OCI-LY3 (cell line): ENCODE measurements around the gene HPGD.

Experiments used
- H2AFZ ChIP-seq: fragments of 200-600, 300-600 bp; shearing (Covaris generic); 2 replicates; pipeline ENCODE4 v1.6.0; 2014; ENCODE audit warnings: antibody characterized with exemption, low read depth, low read length
- H3K27ac ChIP-seq: fragments of 200-600, 300-600 bp; sonication (generic); 2 replicates; pipeline ENCODE4 v1.5.1; 2014; ENCODE audit warnings: mild to moderate bottlenecking, low read length, moderate library complexity, mixed read lengths
- H3K27me3 ChIP-seq: fragments of 200-600, 300-600 bp; sonication (generic); 2 replicates; pipeline ENCODE4 v1.6.1; 2014; ENCODE audit warnings: low read depth, low read length, mixed read lengths
- H3K36me3 ChIP-seq: fragments of 200-600, 300-600 bp; sonication (generic); replicated peaks from 2 replicates; pipeline ENCODE3; 2014; ENCODE audit warnings: low read depth, low read length, mixed read lengths
- H3K4me1 ChIP-seq: fragments of 300-600, 200-600 bp; sonication (generic); 2 replicates; pipeline ENCODE4 v1.6.1; 2014; ENCODE audit warnings: low read length, mixed read lengths
- H3K4me2 ChIP-seq: fragments of 200-600, 300-600 bp; sonication (generic); 2 replicates; pipeline ENCODE4 v1.6.1; 2014; ENCODE audit warnings: low read length, mixed read lengths
- H3K4me3 ChIP-seq: fragments of 300-600, 200-600 bp; sonication (generic); 2 replicates; pipeline ENCODE4 v1.5.1; 2014; ENCODE audit warnings: antibody characterized with exemption, mild to moderate bottlenecking, low read length, moderate library complexity
- H3K79me2 ChIP-seq: fragments of 300-600, 200-600 bp; shearing (Covaris generic); 2 replicates; pipeline ENCODE4 v1.6.1; 2014; ENCODE audit warnings: mild to moderate bottlenecking, low read length, mixed read lengths
- H3K9ac ChIP-seq: fragments of 300-600, 200-600 bp; shearing (Covaris generic); 2 replicates; pipeline ENCODE4 v1.6.0; 2014; ENCODE audit warnings: mild to moderate bottlenecking, low read length, moderate library complexity
- H3K9me3 ChIP-seq: fragments of 200-600, 300-600 bp; shearing (Covaris generic); 2 replicates; pipeline ENCODE4 v1.6.1; 2014; ENCODE audit warnings: low read length, mixed read lengths; ENCODE audit not compliant: insufficient read depth
- H4K20me1 ChIP-seq: fragments of 200-600, 300-600 bp; sonication (generic); 2 replicates; pipeline ENCODE4 v1.6.1; 2016; ENCODE audit warnings: low read length, mixed read lengths; ENCODE audit not compliant: insufficient read depth
- CTCF ChIP-seq: fragments of 200-600, 300-600 bp; sonication (generic); IDR thresholded peaks from 2 replicates; pipeline ENCODE4 v1.5.1; 2014; ENCODE audit warnings: antibody characterized with exemption, low read length, low read depth
- EZH2phosphoT487 ChIP-seq: fragments of 200-600 bp; shearing (Covaris generic); IDR thresholded peaks from 2 replicates; pipeline ENCODE4 v1.6.1; 2018; ENCODE audit warnings: antibody characterized with exemption, mixed run types, low read depth

Gene HPGD

DNA sequence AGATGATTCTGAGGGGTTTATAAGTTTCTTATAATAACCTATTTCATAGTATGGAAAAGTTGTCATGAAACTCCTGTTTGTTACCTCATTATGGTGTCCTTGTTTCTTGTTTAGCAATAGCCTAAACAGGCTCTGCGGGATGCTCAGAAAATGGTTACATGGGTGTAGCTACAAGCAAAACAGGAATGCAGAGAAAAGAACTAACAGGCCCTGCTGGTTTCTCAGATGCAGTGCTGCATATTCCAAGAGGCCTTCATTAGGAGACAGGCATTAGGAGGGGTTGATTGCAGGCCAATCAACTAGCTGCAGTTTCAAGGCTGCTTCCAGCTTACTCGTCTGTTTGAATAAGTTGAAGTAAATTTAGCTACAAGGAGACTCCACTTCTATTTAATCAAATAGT is 37.6 kb upstream of the HPGD start:
- H3K36me3 ChIP-seq, result no peaks in the 10 kb centered on the region
- H3K9me3 ChIP-seq, result no peaks in the 10 kb centered on the region
- H3K4me2 ChIP-seq, result no peak overlapping the region
- no peaks in the 10 kb centered on the region for H3K4me1 ChIP-seq
- no peaks in the 10 kb centered on the region for H3K27me3 ChIP-seq
- TF ChIP-seq CTCF, result no peak
- no peak for TF ChIP-seq EZH2phosphoT487
- H3K4me3 ChIP-seq, result no peak overlapping the region
- no peaks in the 10 kb centered on the region for H4K20me1 ChIP-seq
- H3K79me2 ChIP-seq, result no peaks in the 10 kb centered on the region
- H2AFZ ChIP-seq, result no peak overlapping the region
- no peak overlapping the region for H3K27ac ChIP-seq
- no peak overlapping the region for H3K9ac ChIP-seq

DNA sequence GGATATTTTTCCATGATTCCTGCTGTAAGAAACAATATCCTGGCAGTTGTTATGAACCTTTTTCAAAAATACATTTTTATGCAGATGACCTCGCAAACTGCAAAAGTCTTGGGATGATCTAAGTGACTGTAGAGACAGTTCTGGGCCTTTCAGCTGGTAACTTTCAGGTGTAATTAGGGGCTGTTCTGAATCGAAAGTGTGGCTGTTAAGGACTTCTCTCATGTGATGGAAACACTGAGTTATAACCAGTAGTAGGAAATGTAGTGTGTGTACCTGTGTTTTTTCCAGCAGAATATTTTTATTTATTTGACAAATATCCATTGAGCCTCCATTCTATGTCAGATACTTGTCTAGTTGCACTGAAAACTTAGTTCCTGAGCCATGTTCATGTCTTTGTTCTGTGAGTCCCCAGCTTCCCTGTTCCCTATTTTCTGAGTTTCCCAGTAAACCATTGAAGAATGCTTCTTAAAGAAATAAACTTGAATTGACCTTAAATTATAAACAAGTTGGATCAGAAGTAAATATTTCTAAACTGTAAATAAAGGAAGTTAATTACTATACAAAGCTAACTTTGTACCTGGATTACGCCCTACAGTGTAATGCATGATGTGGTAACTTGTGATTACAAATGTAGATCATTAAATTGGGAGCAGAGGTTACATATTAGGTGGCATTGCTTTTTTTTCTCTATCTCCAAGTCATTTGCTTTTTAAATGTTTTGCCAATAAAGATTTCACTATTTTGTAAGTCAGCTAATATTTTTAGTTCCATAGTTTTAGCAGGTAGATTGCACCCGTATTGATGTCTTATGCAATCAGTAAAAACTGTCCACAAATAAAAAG is 33.7 kb upstream of the HPGD start:
- no peak for TF ChIP-seq CTCF
- Histone ChIP-seq H3K9me3 (no peaks in the 10 kb centered on the region), H3K4me1 (no peaks in the 10 kb centered on the region), H3K79me2 (no peaks in the 10 kb centered on the region), H3K4me2 (no peak overlapping the region), H4K20me1 (no peaks in the 10 kb centered on the region), H3K27ac (no peak overlapping the region), H3K27me3 (no peaks in the 10 kb centered on the region), H2AFZ (no peak overlapping the region), H3K4me3 (no peak overlapping the region), H3K9ac (no peak overlapping the region), H3K36me3 (no peaks in the 10 kb centered on the region)

- H3K4me3 ChIP-seq, result no peak overlapping the region
- no peak overlapping the region for H3K9ac ChIP-seq
- H2AFZ ChIP-seq, result no peak overlapping the region
- no peaks in the 10 kb centered on the region for H3K79me2 ChIP-seq
- H3K36me3 ChIP-seq, result no peaks in the 10 kb centered on the region
- H3K27me3 ChIP-seq, result no peaks in the 10 kb centered on the region
- TF ChIP-seq EZH2phosphoT487 (no peak), CTCF (no peak)
- H3K27ac ChIP-seq, result no peak overlapping the region
- no peak overlapping the region for H3K4me2 ChIP-seq
- H3K9me3 ChIP-seq, result no peaks in the 10 kb centered on the region
- no peaks in the 10 kb centered on the region for H3K4me1 ChIP-seq
- no peaks in the 10 kb centered on the region for H4K20me1 ChIP-seq
Observed at GRCh38 chr4:174554231-174554728, 32.0 kb upstream of the HPGD start.

DNA sequence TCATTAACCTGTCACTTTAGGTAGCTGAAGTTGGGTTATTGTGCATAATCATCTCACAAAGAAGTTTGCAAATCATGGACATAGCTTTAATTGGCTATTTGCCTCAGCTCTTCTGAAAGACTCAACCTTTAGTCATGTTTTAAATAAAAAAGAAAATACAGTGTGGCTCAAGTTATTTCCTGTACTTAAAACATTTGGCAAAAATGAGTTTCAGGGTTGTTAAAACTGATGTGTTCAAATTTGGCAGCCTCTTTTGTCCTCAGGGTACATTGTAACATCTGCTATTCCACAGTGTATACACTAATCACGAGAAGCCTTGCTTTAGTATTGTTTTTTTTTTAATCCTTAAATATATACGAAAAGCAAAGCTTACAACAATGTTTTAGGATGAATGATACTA is 31.5 kb upstream of the HPGD start:
- Histone ChIP-seq H3K79me2 (no peaks in the 10 kb centered on the region), H3K9me3 (no peaks in the 10 kb centered on the region; the same call in 1 of the 2 replicates), H3K9ac (no peak overlapping the region), H2AFZ (no peak overlapping the region), H3K4me1 (no peaks in the 10 kb centered on the region), H3K27ac (no peak overlapping the region), H4K20me1 (no peaks in the 10 kb centered on the region), H3K4me2 (no peak overlapping the region), H3K36me3 (no peaks in the 10 kb centered on the region), H3K27me3 (no peaks in the 10 kb centered on the region), H3K4me3 (no peak overlapping the region)
- no peak for TF ChIP-seq CTCF
